GM12878 (cell line): ENCODE data around the gene SDR9C7. TPM values are rescaled to one million over a fixed set of nuclear protein-coding genes. Genes with fewer than 3 reads are reported as not detected.
"Not testable (repeated sequence)": the region's sequence is repeated elsewhere in the genome, so short reads cannot be mapped to it uniquely, and the experiment has no call there.

Experiments used
- ATAC-seq: fragments of 200-7000 bp; cut with Tn5 transposase; 3 replicates; pipeline ENCODE4 v1.9.1; 2020; ENCODE audit warnings: mild to moderate bottlenecking, moderate library complexity
- BruUV-seq: library from RNA; stranded (reverse); fragments of 400-500 nt; replicated peaks from 2 replicates; lab custom pipeline; 2021; lab: Mats Ljungman, UMichigan
- CTCF ChIA-PET: fragments of 300-600 bp; sonication (Branson Sonifier 250); formaldehyde crosslinking; extraction: SDS; loops from one replicate; lab custom pipeline; 2021; ENCODE audit warnings: inconsistent platforms; lab: Yijun Ruan, JAX
- POLR2A ChIA-PET: fragments of 350-600 bp; formaldehyde crosslinking; extraction: SDS; loops from one replicate; lab custom pipeline; 2021; ENCODE audit warnings: inconsistent platforms; lab: Charles Lee
- RAD21 ChIA-PET: fragments of 300-600 bp; sonication (Branson Sonifier 250); formaldehyde crosslinking; loops from one replicate; lab custom pipeline; 2023; ENCODE audit warnings: antibody characterized with exemption; ENCODE audit not compliant: unreplicated experiment; lab: Charles Lee
- SMC1A ChIA-PET: fragments of 300-600 bp; sonication (Branson Sonifier 250); formaldehyde crosslinking; loops from one replicate; lab custom pipeline; 2023; ENCODE audit not compliant: unreplicated experiment, uncharacterized antibody; lab: Charles Lee
- DNase-seq: peaks from one replicate; pipeline ENCODE4 v3.0.0-alpha.2; 2011; ENCODE audit warnings: low read depth, low spot score
- FAIRE-seq: peaks from 3 replicates; lab custom pipeline; 2011; peaks lifted over from hg19 to GRCh38; lab: Jason Lieb, UNC
- H2AFZ ChIP-seq: 2 replicates; pipeline ENCODE4 v1.6.0; 2011; ENCODE audit warnings: low read depth, low read length, control low read depth; ENCODE audit not compliant: control insufficient read depth
- H3K27ac ChIP-seq: 2 replicates; pipeline ENCODE4 v1.5.1; 2011; ENCODE audit warnings: control low read depth; ENCODE audit not compliant: control insufficient read depth, insufficient read depth
- H3K27me3 ChIP-seq, 2 experiments: replicated peaks in 1 of 2; 2 replicates each; pipeline versions ENCODE4 v1.6.0 to v1.6.1; 2011; ENCODE audit warnings: low read length in 1 of 2; ENCODE audit not compliant: control insufficient read depth in 2 of 2, insufficient read depth in 2 of 2
- H3K36me3 ChIP-seq, 2 experiments: 2 replicates each; pipeline ENCODE4 v1.5.1; 2011; ENCODE audit warnings: low read length in 1 of 2; ENCODE audit not compliant: control insufficient read depth in 2 of 2, insufficient read depth in 2 of 2
- H3K4me1 ChIP-seq: 2 replicates; pipeline ENCODE4 v1.6.1; 2011; ENCODE audit warnings: mild to moderate bottlenecking, low read length, moderate library complexity, mixed read lengths; ENCODE audit not compliant: control insufficient read depth, insufficient read depth
- H3K4me2 ChIP-seq: 2 replicates; pipeline ENCODE4 v1.6.0; 2011; ENCODE audit warnings: control low read depth; ENCODE audit not compliant: control insufficient read depth, insufficient read depth
- H3K4me3 ChIP-seq: fragments of 200-600 bp; sonication (generic); 2 replicates; pipeline ENCODE4 v1.5.1; 2016
- H3K79me2 ChIP-seq: 2 replicates; pipeline ENCODE4 v1.6.0; 2011; ENCODE audit warnings: low read length; ENCODE audit not compliant: control insufficient read depth, insufficient read depth
- H3K9ac ChIP-seq: 2 replicates; pipeline ENCODE4 v1.8.0; 2011; ENCODE audit warnings: low read length, control low read depth, mixed read lengths; ENCODE audit not compliant: control insufficient read depth, insufficient read depth
- H3K9me3 ChIP-seq: replicated peaks from 3 replicates; pipeline ENCODE4 v1.5.1; 2011; ENCODE audit warnings: mild to moderate bottlenecking, low read length; ENCODE audit not compliant: control insufficient read depth, insufficient read depth
- H4K20me1 ChIP-seq: 2 replicates; pipeline ENCODE4 v1.6.0; 2011; ENCODE audit not compliant: control insufficient read depth, insufficient read depth
- CHD4 ChIP-seq: fragments of 200-600 bp; sonication (generic); IDR thresholded peaks from 2 replicates; pipeline ENCODE4 v1.6.1; 2016; ENCODE audit warnings: mild to moderate bottlenecking
- EP300 ChIP-seq, 2 experiments: fragments of 150-350 bp in 1 of 2; IDR thresholded peaks; 2 replicates each; pipeline ENCODE4 v1.6.1; 2011 to 2012; ENCODE audit warnings: low read depth in 2 of 2, low read length in 2 of 2, borderline replicate concordance in 1 of 2, improper control_type of control experiment in 1 of 2, inconsistent platforms in 1 of 2; ENCODE audit not compliant: control insufficient read depth in 1 of 2
- EZH2 ChIP-seq: IDR thresholded peaks from 2 replicates; pipeline ENCODE4 v1.6.1; 2012; ENCODE audit warnings: low read depth, mild to moderate bottlenecking, control low read depth, inconsistent platforms, low read length, borderline replicate concordance; ENCODE audit not compliant: control insufficient read depth
- FOXM1 ChIP-seq: IDR thresholded peaks from 2 replicates; pipeline ENCODE4 v1.6.1; 2012; ENCODE audit warnings: low read depth, mild to moderate bottlenecking, inconsistent platforms, low read length, moderate library complexity
- HDAC6 ChIP-seq: fragments of 200-600 bp; sonication (generic); IDR thresholded peaks from one replicate; pipeline ENCODE4 v1.8.0; 2017; ENCODE audit warnings: antibody characterized with exemption; ENCODE audit not compliant: unreplicated experiment
- IKZF2 ChIP-seq, 2 experiments: fragments of 450-650 bp; IDR thresholded peaks; 2 replicates each; pipeline ENCODE4 v1.6.1; 2017; ENCODE audit warnings: mild to moderate bottlenecking in 2 of 2, moderate library complexity in 2 of 2
- IRF3 ChIP-seq: fragments of 450-650 bp; IDR thresholded peaks from 2 replicates; pipeline ENCODE4 v1.6.1; 2014; ENCODE audit warnings: mild to moderate bottlenecking
- MYB ChIP-seq: fragments of 150-350 bp; IDR thresholded peaks from 2 replicates; pipeline ENCODE4 v1.6.1; 2014; ENCODE audit warnings: mild to moderate bottlenecking, low read depth, low read length, borderline replicate concordance
- NR2C2 ChIP-seq: IDR thresholded peaks from 2 replicates; pipeline ENCODE4 v1.6.1; 2011; ENCODE audit warnings: borderline replicate concordance, low read depth; ENCODE audit not compliant: control insufficient read depth, insufficient read length
- RAD21 ChIP-seq: IDR thresholded peaks from 2 replicates; pipeline ENCODE4 v1.6.1; 2011; ENCODE audit warnings: mild to moderate bottlenecking, low read depth, low read length, moderate library complexity; ENCODE audit not compliant: insufficient read depth
- RELA ChIP-seq: fragments of 450-650 bp; IDR thresholded peaks from 2 replicates; pipeline ENCODE4 v1.8.0; 2014; ENCODE audit warnings: borderline replicate concordance; ENCODE audit not compliant: partially characterized antibody
- SKIL ChIP-seq: fragments of 450-650 bp; IDR thresholded peaks from 2 replicates; pipeline ENCODE4 v1.6.1; 2017; ENCODE audit warnings: mild to moderate bottlenecking, low read depth, inconsistent platforms; ENCODE audit not compliant: poor library complexity, severe bottlenecking
- WGBS: methylation state at CpG from one replicate; pipeline ENCODE4 v1.1.6; 2016; ENCODE audit warnings: low lambda C conversion rate; ENCODE audit not compliant: insufficient replicate concordance, insufficient coverage; ENCODE audit errors: missing lambda C conversion rate; 5-methylcytosine and 5-hydroxymethylcytosine counted together
- in situ Hi-C: fragments of 300-500 bp; cut with MboI; formaldehyde crosslinking; loops from 9 replicates; pipeline ENCODE4 v1.14.3; 2018; ENCODE audit warnings: mixed read lengths
- intact Hi-C: fragments of 100-400 bp; cut with micrococcal nuclease; formaldehyde crosslinking; loops from one replicate; pipeline ENCODE4 v1.14.2; 2022; ENCODE audit not compliant: unreplicated experiment
- polyA plus RNA-seq, 11 experiments: library from polyadenylated mRNA; depleted of rRNA in 4 of 11; unstranded in 6 of 11; stranded (reverse) in 5 of 11; fragments of >200 nt; fragmentation: Nextera tagmentation in 4 of 11; fragmentation: Illumina TruSeq in 1 of 11; extraction: Ambion mirVana in 4 of 11; extraction: Trizol in 1 of 11; gene quantifications; 1 replicate in 1 of 11; 2 replicates in 10 of 11; pipeline versions ENCODE4 v1.2.1 to v1.2.3, GENCODE V29; 2011 to 2016; ENCODE audit warnings: inconsistent platforms in 2 of 11, missing spikeins in 2 of 11, low read depth in 1 of 11
- total RNA-seq, 4 experiments: library from RNA; depleted of rRNA in 3 of 4; stranded (reverse); fragments of >200 nt in 3 of 4; fragmentation: Illumina TruSeq in 1 of 4; extraction: Trizol in 1 of 4; gene quantifications; 2 replicates each; pipeline versions ENCODE4 v1.2.1 to v1.2.3, GENCODE V29; 2013 to 2021

SDR9C7 gene
- total and polyA plus RNA-seq, 10 of the 15 experiments (the other 5 are each of a cell fraction or from before 2014, with no cell fraction given), result 0.04 TPM; not detected in 9

- TF ChIP-seq SKIL (no peak), IKZF2 (IDR thresholded peaks at IDR 0.05) (no peak)
Observed at GRCh38 chr12:56903374-56903773, 30.8 kb downstream of the SDR9C7 start (continued).

- H3K9me3 ChIP-seq, H2AFZ ChIP-seq, H3K36me3 ChIP-seq, H3K4me3 ChIP-seq, H3K79me2 ChIP-seq, SMC1A ChIA-PET, H4K20me1 ChIP-seq, intact Hi-C loops, H3K4me1 ChIP-seq, RAD21 ChIA-PET, H3K9ac ChIP-seq, POLR2A ChIA-PET, H3K27ac ChIP-seq, in situ Hi-C loops, H3K27me3 ChIP-seq, ATAC-seq, FAIRE-seq, BruUV-seq, H3K4me2 ChIP-seq, DNase-seq, CTCF ChIA-PET: not testable (repeated sequence)
Observed at GRCh38 chr12:56901313-56901712, 32.9 kb downstream of the SDR9C7 start.

GRCh38 chr12:56900583-56900982 lies 33.6 kb downstream of the SDR9C7 start:
- RAD21 ChIA-PET, result no interaction called here
- Histone ChIP-seq H3K36me3 (no peaks in the 10 kb centered on the region), H3K27me3 (no peaks in the 10 kb centered on the region; a peak in 1 of 4 replicates), H3K27ac (no peak overlapping the region), H3K4me3 (no peak overlapping the region), H3K9me3 (peaks cover 9% of the 10 kb centered on the region; the same call in 1 of the 3 replicates), H3K4me1 (no peaks in the 10 kb centered on the region), H4K20me1 (no peaks in the 10 kb centered on the region), H3K79me2 (no peaks in the 10 kb centered on the region), H2AFZ (no peak overlapping the region), H3K4me2 (no peak overlapping the region), H3K9ac (no peak overlapping the region)
- ATAC-seq (no peak), FAIRE-seq (no peak), DNase-seq (no peak)
- SMC1A ChIA-PET, result interaction anchor here (1.5 kb wide), 1 partner anchor 9 kb away, joined by 3 read pairs; no protein-coding TSS in a partner anchor
- CTCF ChIA-PET, result no interaction called here
- WGBS, result 34% methylated on average over 5 of the region's 5 CpGs
- intact Hi-C loops (no loop called here), in situ Hi-C loops (no loop called here)
- POLR2A ChIA-PET, result no interaction called here
- no TSS peak for BruUV-seq
- no peak for TF ChIP-seq EP300 (IDR thresholded peaks at IDR 0.05; ENCODE audit: borderline replicate concordance in 1 of 2, control insufficient read depth in 1 of 2, low read depth in 2 of 2, low read length in 2 of 2)
- no peak for TF ChIP-seq MYB
- no peak for TF ChIP-seq FOXM1
- no peak for TF ChIP-seq CHD4
- TF ChIP-seq NR2C2, result no peak
- TF ChIP-seq IRF3, result no peak
- no peak for TF ChIP-seq RAD21
- TF ChIP-seq RELA, result no peak
- TF ChIP-seq IKZF2 (IDR thresholded peaks at IDR 0.05), result no peak
- TF ChIP-seq HDAC6, result no peak
- no peak for TF ChIP-seq EZH2
